Measurements from ENCODE around the gene LAT. TPM values are rescaled to one million over a fixed set of nuclear protein-coding genes. Genes with fewer than 3 reads are reported as not detected.

LAT gene
- total and polyA plus RNA-seq, 7 experiments from 2014 or later = 179 to 476 (median 342) TPM

GRCh38 chr16:28985211-28986041 is 574 bp downstream of the LAT start:
- Mint-ChIP-seq H3K9me3 (peaks cover 2 to 10% (median 8%) of the 10 kb centered on the region in 11 donors), H3K27ac (peak overlapping the region; percentile 94 to 99 (median 97)), H3K36me3 (peaks cover 26 to 79% (median 48%) of the 10 kb centered on the region in 5 donors), H3K27me3 (no peaks in the 10 kb centered on the region), H3K4me1 (peaks cover 48 to 62% (median 57%) of the 10 kb centered on the region in 7 donors), H3K4me3 (peak overlapping the region; percentile 94 to 100 (median 98))
- H3K4me3 ChIP-seq (ENCODE audit: low read length) = peak overlapping the region; percentile 98
- H3K9me3 ChIP-seq (ENCODE audit: control insufficient read depth in 2 of 3, low read length in 3 of 3) = no peaks in the 10 kb centered on the region
- H3K27me3 ChIP-seq (ENCODE audit: control insufficient read depth in 2 of 2, insufficient read depth in 2 of 2, low read length in 2 of 2) = no peaks in the 10 kb centered on the region
- DNase-seq = peak in 1 of 9 donors; percentile 32
- ChIA-PET CTCF (interaction anchor here (0.6 to 1.7 kb wide), 3 partner anchors 8 to 35 kb away, joined by 3 to 7 read pairs (median 3); partner anchors contain the start of gene SPNS1), POLR2A (interaction anchor here (1.6 to 8.7 kb wide), 7 partner anchors 9 to 89 kb away, joined by 9 to 194 read pairs (median 134); partner anchors contain the start of genes NFATC2IP and SPNS1)
- peaks cover 46 to 48% of the 10 kb centered on the region in 2 donors for H3K4me1 ChIP-seq (ENCODE audit: control insufficient read depth in 2 of 2, insufficient read depth in 2 of 2, low read length in 2 of 2)
- intact Hi-C loops (cut with micrococcal nuclease) = loop anchor here (2.0 to 5.0 kb wide), 3 partner anchors 23 to 58 kb away; partner anchors contain the start of gene RABEP2 (in 1 of the 2)
- peak overlapping the region; percentile 87 for H3K27ac ChIP-seq (ENCODE audit: low read depth, low read length)
- ATAC-seq = peak; percentile 36
- peaks cover 0 to 73% (median 14%) of the 10 kb centered on the region in 3 experiments for H3K36me3 ChIP-seq (ENCODE audit: control insufficient read depth in 2 of 3, insufficient read depth in 3 of 3, low read length in 3 of 3)

DNA sequence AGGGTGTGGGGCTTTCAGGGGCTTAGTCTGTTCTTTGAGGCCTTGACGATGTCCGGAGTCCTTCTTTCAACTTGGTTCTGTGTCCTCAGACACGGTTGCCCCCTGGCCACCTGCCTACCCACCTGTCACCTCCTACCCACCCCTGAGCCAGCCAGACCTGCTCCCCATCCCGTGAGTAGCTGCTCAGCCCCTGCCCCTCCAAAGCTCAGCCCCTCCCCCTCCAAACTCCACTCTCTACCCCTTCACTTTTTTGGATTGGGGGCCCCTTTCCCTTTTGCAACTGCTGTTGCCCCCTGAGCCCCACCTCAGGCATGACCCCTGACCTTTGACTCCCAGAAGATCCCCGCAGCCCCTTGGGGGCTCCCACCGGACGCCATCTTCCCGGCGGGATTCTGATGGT is 1.2 kb downstream of the LAT start:
- Histone ChIP-seq H3K4me1 (ENCODE audit: control insufficient read depth in 2 of 2, insufficient read depth in 2 of 2, low read length in 2 of 2) (peaks cover 46 to 54% of the 10 kb centered on the region in 2 donors), H3K9me3 (ENCODE audit: control insufficient read depth in 2 of 3, low read length in 3 of 3) (no peaks in the 10 kb centered on the region), H3K36me3 (ENCODE audit: control insufficient read depth in 2 of 3, insufficient read depth in 3 of 3, low read length in 3 of 3) (peaks cover 0 to 75% (median 15%) of the 10 kb centered on the region in 3 experiments), H3K27ac (ENCODE audit: low read depth, low read length) (peak overlapping the region; percentile 87), H3K4me3 (ENCODE audit: low read length) (peak overlapping the region; percentile 98), H3K27me3 (ENCODE audit: control insufficient read depth in 2 of 2, insufficient read depth in 2 of 2, low read length in 2 of 2) (no peaks in the 10 kb centered on the region)
- CTCF ChIA-PET = interaction anchor here (0.6 to 1.7 kb wide), 5 partner anchors 9 to 40 kb away, joined by 3 to 7 read pairs (median 4); partner anchors contain the start of gene SPNS1
- peaks cover 51 to 67% (median 61%) of the 10 kb centered on the region in 7 donors for H3K4me1 Mint-ChIP-seq
- peaks cover 2 to 10% (median 8%) of the 10 kb centered on the region in 11 donors for H3K9me3 Mint-ChIP-seq
- intact Hi-C loops (cut with micrococcal nuclease) = loop anchor here in 1 of 2 donors (5.0 kb wide), 1 partner anchor 59 kb away; the partner anchor contains the start of gene RABEP2
- H3K27ac Mint-ChIP-seq = peak overlapping the region; percentile 94 to 99 (median 97)
- H3K36me3 Mint-ChIP-seq = peaks cover 26 to 81% (median 52%) of the 10 kb centered on the region in 5 donors
- POLR2A ChIA-PET = interaction anchor here (0.6 to 8.7 kb wide), 8 partner anchors 9 to 694 kb away, joined by 3 to 194 read pairs (median 81); partner anchors contain the start of gene SPNS1
- H3K27me3 Mint-ChIP-seq = no peaks in the 10 kb centered on the region
- ATAC-seq = no peak
- no peak for DNase-seq
- H3K4me3 Mint-ChIP-seq = peak overlapping the region; percentile 94 to 100 (median 98)

DNA sequence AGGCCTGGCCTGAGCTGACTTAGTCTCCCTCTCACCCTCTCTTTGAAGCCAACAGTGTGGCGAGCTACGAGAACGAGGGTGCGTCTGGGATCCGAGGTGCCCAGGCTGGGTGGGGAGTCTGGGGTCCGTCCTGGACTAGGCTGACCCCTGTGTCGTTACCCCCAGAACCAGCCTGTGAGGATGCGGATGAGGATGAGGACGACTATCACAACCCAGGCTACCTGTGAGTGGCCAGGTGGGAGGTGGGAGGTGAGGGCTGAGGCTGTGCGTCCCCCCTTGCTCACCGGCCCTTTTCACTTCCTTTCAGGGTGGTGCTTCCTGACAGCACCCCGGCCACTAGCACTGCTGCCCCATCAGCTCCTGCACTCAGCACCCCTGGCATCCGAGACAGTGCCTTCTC is 1.6 kb downstream of the LAT start:
- Mint-ChIP-seq H3K27ac (peak overlapping the region; percentile 94 to 99 (median 97)), H3K36me3 (peaks cover 26 to 79% (median 51%) of the 10 kb centered on the region in 5 donors), H3K4me1 (peaks cover 51 to 70% (median 61%) of the 10 kb centered on the region in 7 donors), H3K27me3 (no peaks in the 10 kb centered on the region), H3K9me3 (peaks cover 2 to 10% (median 8%) of the 10 kb centered on the region in 11 donors), H3K4me3 (peak overlapping the region; percentile 94 to 100 (median 98))
- Histone ChIP-seq H3K4me1 (ENCODE audit: control insufficient read depth in 2 of 2, insufficient read depth in 2 of 2, low read length in 2 of 2) (peaks cover 46 to 56% of the 10 kb centered on the region in 2 donors), H3K27ac (ENCODE audit: low read depth, low read length) (peak overlapping the region; percentile 87), H3K9me3 (ENCODE audit: control insufficient read depth in 2 of 3, low read length in 3 of 3) (no peaks in the 10 kb centered on the region), H3K4me3 (ENCODE audit: low read length) (peak overlapping the region; percentile 98), H3K27me3 (ENCODE audit: control insufficient read depth in 2 of 2, insufficient read depth in 2 of 2, low read length in 2 of 2) (no peaks in the 10 kb centered on the region), H3K36me3 (ENCODE audit: control insufficient read depth in 2 of 3, insufficient read depth in 3 of 3, low read length in 3 of 3) (peaks cover 0 to 73% (median 15%) of the 10 kb centered on the region in 3 experiments)
- ChIA-PET CTCF (interaction anchor here (0.6 to 2.4 kb wide), 8 partner anchors 9 to 40 kb away, joined by 3 to 14 read pairs (median 5); partner anchors contain the start of gene SPNS1), POLR2A (interaction anchor here (0.6 to 8.7 kb wide), 11 partner anchors 10 to 695 kb away, joined by 3 to 194 read pairs (median 10); partner anchors contain the start of genes NFATC2IP and SPNS1)
- ATAC-seq = no peak
- intact Hi-C loops (cut with micrococcal nuclease) = loop anchor here in 1 of 2 donors (5.0 kb wide), 1 partner anchor 59 kb away; the partner anchor contains the start of gene RABEP2
- no peak for DNase-seq

- Histone ChIP-seq H3K27me3 (ENCODE audit: control insufficient read depth in 2 of 2, insufficient read depth in 2 of 2, low read length in 2 of 2) (no peaks in the 10 kb centered on the region), H3K9me3 (ENCODE audit: control insufficient read depth in 2 of 3, low read length in 3 of 3) (no peaks in the 10 kb centered on the region), H3K27ac (ENCODE audit: low read depth, low read length) (peak overlapping the region; percentile 87), H3K4me1 (ENCODE audit: control insufficient read depth in 2 of 2, insufficient read depth in 2 of 2, low read length in 2 of 2) (peaks cover 46 to 56% of the 10 kb centered on the region in 2 donors), H3K4me3 (ENCODE audit: low read length) (peak overlapping the region; percentile 98), H3K36me3 (ENCODE audit: control insufficient read depth in 2 of 3, insufficient read depth in 3 of 3, low read length in 3 of 3) (peaks cover 0 to 68% (median 15%) of the 10 kb centered on the region in 3 experiments)
- intact Hi-C loops (cut with micrococcal nuclease) = loop anchor here in 1 of 2 donors (1.0 to 5.0 kb wide), 2 partner anchors 21 to 60 kb away; partner anchors contain the start of gene RABEP2
- POLR2A ChIA-PET = interaction anchor here (0.6 to 8.7 kb wide), 11 partner anchors 11 to 155 kb away, joined by 3 to 194 read pairs (median 6); partner anchors contain the start of genes NFATC2IP and SPNS1
- H3K27ac Mint-ChIP-seq = peak overlapping the region; percentile 91 to 99 (median 97)
- ATAC-seq = no peak
- peaks cover 2 to 8% (median 7%) of the 10 kb centered on the region in 11 donors for H3K9me3 Mint-ChIP-seq
- no peak for DNase-seq
- peaks cover 26 to 72% (median 43%) of the 10 kb centered on the region in 5 donors for H3K36me3 Mint-ChIP-seq
- H3K4me3 Mint-ChIP-seq = peak overlapping the region; percentile 94 to 100 (median 98)
- peaks cover 54 to 73% (median 60%) of the 10 kb centered on the region in 7 donors for H3K4me1 Mint-ChIP-seq
- no peaks in the 10 kb centered on the region for H3K27me3 Mint-ChIP-seq
- CTCF ChIA-PET = interaction anchor here (0.6 to 2.4 kb wide), 8 partner anchors 10 to 88 kb away, joined by 3 to 14 read pairs (median 6); partner anchors contain the start of gene SPNS1
These were observed 2.5 kb downstream of the LAT start for GRCh38 chr16:28987170-28987853.

DNA sequence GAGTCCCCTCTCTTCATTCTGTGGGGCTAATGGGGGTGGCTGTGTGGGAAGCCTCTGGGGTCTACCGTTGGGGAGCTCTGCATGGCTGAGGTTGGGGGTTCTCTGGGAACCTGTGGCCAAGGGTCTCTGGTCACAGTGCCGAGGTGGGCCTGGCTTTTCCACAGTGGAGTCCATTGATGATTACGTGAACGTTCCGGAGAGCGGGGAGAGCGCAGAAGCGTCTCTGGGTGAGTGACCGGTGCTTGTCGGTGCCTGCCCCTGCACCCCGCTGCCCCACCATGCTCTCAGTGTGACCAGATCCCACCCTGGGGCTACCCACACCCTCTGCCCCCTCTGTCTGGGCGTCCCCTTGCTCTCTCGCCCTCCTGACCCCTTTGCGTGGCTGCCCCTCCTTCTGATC is 4.5 kb downstream of the LAT start:
- Mint-ChIP-seq H3K9me3 (peaks cover 2 to 8% (median 7%) of the 10 kb centered on the region in 11 donors), H3K27ac (peak overlapping the region; percentile 89 to 99 (median 96)), H3K36me3 (peaks cover 16 to 54% (median 31%) of the 10 kb centered on the region in 5 donors), H3K27me3 (no peaks in the 10 kb centered on the region), H3K4me1 (peaks cover 37 to 72% (median 50%) of the 10 kb centered on the region in 7 donors), H3K4me3 (peak overlapping the region; percentile 51 to 100 (median 98))
- Histone ChIP-seq H3K27ac (ENCODE audit: low read depth, low read length) (peak overlapping the region; percentile 87), H3K27me3 (ENCODE audit: control insufficient read depth in 2 of 2, insufficient read depth in 2 of 2, low read length in 2 of 2) (no peaks in the 10 kb centered on the region), H3K4me1 (ENCODE audit: control insufficient read depth in 2 of 2, insufficient read depth in 2 of 2, low read length in 2 of 2) (peaks cover 37 to 45% of the 10 kb centered on the region in 2 donors), H3K4me3 (ENCODE audit: low read length) (peak overlapping the region; percentile 27), H3K9me3 (ENCODE audit: control insufficient read depth in 2 of 3, low read length in 3 of 3) (no peaks in the 10 kb centered on the region), H3K36me3 (ENCODE audit: control insufficient read depth in 2 of 3, insufficient read depth in 3 of 3, low read length in 3 of 3) (peaks cover 0 to 56% (median 15%) of the 10 kb centered on the region in 3 experiments)
- DNase-seq = no peak
- ChIA-PET CTCF (interaction anchor here (0.6 to 1.3 kb wide), 3 partner anchors 12 to 39 kb away, joined by 3 to 10 read pairs (median 3); no protein-coding TSS in a partner anchor), POLR2A (interaction anchor here (0.8 to 8.7 kb wide), 5 partner anchors 10 to 39 kb away, joined by 3 to 194 read pairs (median 140); partner anchors contain the start of gene SPNS1)
- intact Hi-C loops (cut with micrococcal nuclease) = loop anchor here in 1 of 2 donors (5.0 kb wide), 1 partner anchor 62 kb away; the partner anchor contains the start of gene RABEP2
- ATAC-seq = no peak
